Loucy (cell line): Measurements from ENCODE around the gene SFSWAP.
"Not testable (repeated sequence)": the region's sequence is repeated elsewhere in the genome, so short reads cannot be mapped to it uniquely, and the experiment has no call there.

Source experiments
- H2AFZ ChIP-seq: fragments of 200-600 bp; sonication (generic); 2 replicates; pipeline ENCODE4 v1.6.0; 2016; ENCODE audit warnings: antibody characterized with exemption, mild to moderate bottlenecking, low read length, moderate library complexity
- H3F3A ChIP-seq: fragments of 200-600 bp; 2 replicates; pipeline ENCODE4 v1.6.0; 2016; ENCODE audit warnings: antibody characterized with exemption, low read depth, mild to moderate bottlenecking
- H3K27me3 ChIP-seq: fragments of 200-600 bp; sonication (generic); 2 replicates; pipeline ENCODE4 v1.6.1; 2014; ENCODE audit warnings: low read length, mild to moderate bottlenecking; ENCODE audit not compliant: insufficient read depth, poor library complexity, severe bottlenecking
- H3K36me3 ChIP-seq: fragments of 200-600 bp; sonication (generic); 2 replicates; pipeline ENCODE4 v1.6.1; 2016; ENCODE audit warnings: low read length; ENCODE audit not compliant: insufficient read depth
- H3K4me1 ChIP-seq: fragments of 200-600 bp; sonication (generic); 2 replicates; pipeline ENCODE4 v1.5.1; 2014; ENCODE audit warnings: low read length, mild to moderate bottlenecking; ENCODE audit not compliant: insufficient read depth, poor library complexity, severe bottlenecking
- H3K4me2 ChIP-seq: fragments of 200-600 bp; sonication (generic); 2 replicates; pipeline ENCODE4 v1.6.0; 2014; ENCODE audit warnings: antibody characterized with exemption, low read length, low read depth, mild to moderate bottlenecking; ENCODE audit not compliant: poor library complexity, severe bottlenecking
- H3K4me3 ChIP-seq: fragments of 200-600 bp; sonication (generic); 2 replicates; pipeline ENCODE4 v1.5.1; 2014; ENCODE audit warnings: low read length, mild to moderate bottlenecking, mixed read lengths; ENCODE audit not compliant: poor library complexity, severe bottlenecking
- H3K79me2 ChIP-seq: fragments of 200-600 bp; sonication (generic); 2 replicates; pipeline ENCODE4 v1.6.1; 2014; ENCODE audit warnings: low read length; ENCODE audit not compliant: insufficient read depth
- H3K9ac ChIP-seq: fragments of 200-600 bp; sonication (generic); 2 replicates; pipeline ENCODE4 v1.6.0; 2014; ENCODE audit warnings: mild to moderate bottlenecking, low read depth, low read length, moderate library complexity; ENCODE audit not compliant: poor library complexity, severe bottlenecking
- H3K9me2 ChIP-seq: fragments of 200-600 bp; sonication (generic); replicated peaks from 2 replicates; pipeline ENCODE4 v1.6.1; 2016; ENCODE audit warnings: low read depth, low read length, mixed read lengths
- H3K9me3 ChIP-seq: fragments of 200-600 bp; sonication (generic); 2 replicates; pipeline ENCODE4 v1.6.1; 2014; ENCODE audit warnings: mild to moderate bottlenecking, antibody characterized with exemption, low read length, low read depth; ENCODE audit not compliant: insufficient read depth
- H4K20me1 ChIP-seq: fragments of 200-600 bp; sonication (generic); 2 replicates; pipeline ENCODE4 v1.6.0; 2014; ENCODE audit warnings: antibody characterized with exemption, low read length, mild to moderate bottlenecking; ENCODE audit not compliant: insufficient read depth, poor library complexity, severe bottlenecking
- CTCF ChIP-seq: fragments of 200-600 bp; sonication (generic); conservative IDR thresholded peaks from 2 replicates; pipeline ENCODE4 v1.5.1; 2014; ENCODE audit warnings: mild to moderate bottlenecking, antibody characterized with exemption, low read length
- EZH2phosphoT487 ChIP-seq: fragments of 200-600 bp; IDR thresholded peaks from 2 replicates; pipeline ENCODE4 v1.6.1; 2018; ENCODE audit warnings: antibody characterized with exemption, mild to moderate bottlenecking, moderate library complexity, borderline replicate concordance

The SFSWAP gene

GRCh38 chr12:131679186-131679585, 31.7 kb upstream of the SFSWAP start:
- H3K4me1 ChIP-seq, H3K9me3 ChIP-seq, H3K27me3 ChIP-seq, H3K9ac ChIP-seq, H3K4me3 ChIP-seq, H3K4me2 ChIP-seq, H3F3A ChIP-seq, H4K20me1 ChIP-seq, H3K79me2 ChIP-seq, H2AFZ ChIP-seq, H3K9me2 ChIP-seq, H3K36me3 ChIP-seq: not testable (repeated sequence)

GRCh38 chr12:131679816-131680215, 31.1 kb upstream of the SFSWAP start:
- H3K36me3 ChIP-seq, H3K4me3 ChIP-seq: not testable (repeated sequence)

GRCh38 chr12:131680392-131681256, 30.3 kb upstream of the SFSWAP start:
- H3F3A ChIP-seq, H4K20me1 ChIP-seq, H3K9me2 ChIP-seq, H3K36me3 ChIP-seq, H2AFZ ChIP-seq, H3K4me2 ChIP-seq, H3K4me3 ChIP-seq, H3K79me2 ChIP-seq, H3K9me3 ChIP-seq, H3K9ac ChIP-seq, H3K27me3 ChIP-seq, H3K4me1 ChIP-seq: not testable (repeated sequence)

More at GRCh38 chr12:131679816-131680215, 31.1 kb upstream of the SFSWAP start:
- not testable (repeated sequence) for H3K27me3 ChIP-seq, H3K9me3 ChIP-seq, H2AFZ ChIP-seq, H3K9ac ChIP-seq, H3K79me2 ChIP-seq, H3F3A ChIP-seq, H4K20me1 ChIP-seq, H3K4me1 ChIP-seq, H3K9me2 ChIP-seq, H3K4me2 ChIP-seq

- TF ChIP-seq CTCF (no peak), EZH2phosphoT487 (no peak)
- no peak overlapping the region for H3K4me2 ChIP-seq
- no peaks in the 10 kb centered on the region for H3K36me3 ChIP-seq
- no peaks in the 10 kb centered on the region for H3F3A ChIP-seq
- no peaks in the 10 kb centered on the region for H4K20me1 ChIP-seq
- no peaks in the 10 kb centered on the region for H3K9me3 ChIP-seq
- no peak overlapping the region; the same call in 1 of the 2 replicates for H2AFZ ChIP-seq
- no peaks in the 10 kb centered on the region for H3K9me2 ChIP-seq
- H3K9ac ChIP-seq, result no peak overlapping the region
- no peaks in the 10 kb centered on the region for H3K27me3 ChIP-seq
- H3K4me3 ChIP-seq, result no peak overlapping the region
- no peaks in the 10 kb centered on the region for H3K79me2 ChIP-seq
- H3K4me1 ChIP-seq, result no peaks in the 10 kb centered on the region
Observed at GRCh38 chr12:131681257-131681620, 29.7 kb upstream of the SFSWAP start.

GRCh38 chr12:131681746-131682509, 29.0 kb upstream of the SFSWAP start:
- H3K27me3 ChIP-seq, H3K4me2 ChIP-seq, H3K4me1 ChIP-seq, H3F3A ChIP-seq, H3K4me3 ChIP-seq, H3K9me2 ChIP-seq, H3K9ac ChIP-seq, H3K36me3 ChIP-seq, H4K20me1 ChIP-seq, H3K79me2 ChIP-seq, H2AFZ ChIP-seq, H3K9me3 ChIP-seq: not testable (repeated sequence)
